ENCODE results near the gene OLR1. TPM values are rescaled to one million over a fixed set of nuclear protein-coding genes. Genes with fewer than 3 reads are reported as not detected.

Gene OLR1
- total RNA-seq, 4 donors from 2014 or later = 0.40 to 1.2 (median 0.58) TPM; not detected in 1

GRCh38 chr12:10122689-10123088 lies 49.2 kb downstream of the OLR1 start:
- Histone ChIP-seq H3K9me3 (no peaks in the 10 kb centered on the region), H3K36me3 (no peaks in the 10 kb centered on the region), H3K27ac (replicated peaks in 1 of 4) (no peak overlapping the region), H3K27me3 (no peaks in the 10 kb centered on the region), H3K4me1 (no peaks in the 10 kb centered on the region), H3K4me3 (no peak overlapping the region)
- no peak for DNase-seq (ENCODE audit: extremely low spot score)
- no peak for TF ChIP-seq CTCF (IDR thresholded peaks at IDR 0.05)
- TF ChIP-seq EP300 (IDR thresholded peaks at IDR 0.05) = no peak
- no peak for TF ChIP-seq POLR2A (IDR thresholded peaks at IDR 0.05; ENCODE audit: low read depth)
- TF ChIP-seq POLR2AphosphoS5 (IDR thresholded peaks at IDR 0.05) = no peak
- intact Hi-C loops (cut with DNase I) = no loop called here
- WGBS = 85% methylated on average over 4 of the region's 4 CpGs

GRCh38 chr12:10121278-10121677 lies 50.7 kb downstream of the OLR1 start:
- Histone ChIP-seq H3K4me1 (no peaks in the 10 kb centered on the region), H3K4me3 (no peak overlapping the region), H3K9me3 (no peaks in the 10 kb centered on the region), H3K36me3 (no peaks in the 10 kb centered on the region), H3K27ac (replicated peaks in 1 of 4) (no peak overlapping the region), H3K27me3 (no peaks in the 10 kb centered on the region)
- TF ChIP-seq EP300 (IDR thresholded peaks at IDR 0.05) = no peak
- TF ChIP-seq CTCF (IDR thresholded peaks at IDR 0.05) = no peak
- TF ChIP-seq POLR2A (IDR thresholded peaks at IDR 0.05; ENCODE audit: low read depth) = no peak
- no peak for TF ChIP-seq POLR2AphosphoS5 (IDR thresholded peaks at IDR 0.05)
- 75% methylated on average over 7 of the region's 7 CpGs for WGBS
- DNase-seq (ENCODE audit: extremely low spot score) = no peak
- intact Hi-C loops (cut with DNase I) = no loop called here

GRCh38 chr12:10119066-10119465 lies 52.9 kb downstream of the OLR1 start:
- intact Hi-C loops (cut with DNase I) = no loop called here
- H3K36me3 ChIP-seq = no peaks in the 10 kb centered on the region
- H3K4me3 ChIP-seq = no peak overlapping the region
- no peak for TF ChIP-seq EP300 (IDR thresholded peaks at IDR 0.05)
- TF ChIP-seq POLR2A (IDR thresholded peaks at IDR 0.05; ENCODE audit: low read depth) = no peak
- no peak for TF ChIP-seq POLR2AphosphoS5 (IDR thresholded peaks at IDR 0.05)
- no peak for TF ChIP-seq CTCF (IDR thresholded peaks at IDR 0.05)
- no peaks in the 10 kb centered on the region for H3K9me3 ChIP-seq
- WGBS = 77% methylated on average over 3 of the region's 3 CpGs
- H3K4me1 ChIP-seq = no peaks in the 10 kb centered on the region
- H3K27ac ChIP-seq (replicated peaks in 1 of 4) = no peak overlapping the region
- no peaks in the 10 kb centered on the region for H3K27me3 ChIP-seq
- no peak for DNase-seq (ENCODE audit: extremely low spot score)

GRCh38 chr12:10115890-10116289 lies 56.0 kb downstream of the OLR1 start:
- H3K27ac ChIP-seq (replicated peaks in 1 of 4) = no peak overlapping the region
- no peak overlapping the region for H3K4me3 ChIP-seq
- no peak for DNase-seq (ENCODE audit: extremely low spot score)
- 89% methylated on average over 7 of the region's 7 CpGs for WGBS
- no peaks in the 10 kb centered on the region for H3K27me3 ChIP-seq
- H3K9me3 ChIP-seq = peaks cover 0 to 6% (median 0%) of the 10 kb centered on the region in 4 donors
- H3K36me3 ChIP-seq = no peaks in the 10 kb centered on the region
- TF ChIP-seq POLR2A (IDR thresholded peaks at IDR 0.05; ENCODE audit: low read depth) (no peak), POLR2AphosphoS5 (IDR thresholded peaks at IDR 0.05) (no peak), EP300 (IDR thresholded peaks at IDR 0.05) (no peak), CTCF (IDR thresholded peaks at IDR 0.05) (no peak)
- no peaks in the 10 kb centered on the region for H3K4me1 ChIP-seq
- intact Hi-C loops (cut with DNase I) = no loop called here

GRCh38 chr12:10115311-10115710 lies 56.6 kb downstream of the OLR1 start:
- H3K27me3 ChIP-seq = no peaks in the 10 kb centered on the region
- no peaks in the 10 kb centered on the region for H3K36me3 ChIP-seq
- no peak overlapping the region for H3K4me3 ChIP-seq
- intact Hi-C loops (cut with DNase I) = no loop called here
- peaks cover 0 to 6% (median 0%) of the 10 kb centered on the region in 4 donors for H3K9me3 ChIP-seq
- no peak for TF ChIP-seq CTCF (IDR thresholded peaks at IDR 0.05)
- no peak for TF ChIP-seq POLR2A (IDR thresholded peaks at IDR 0.05; ENCODE audit: low read depth)
- no peak for TF ChIP-seq POLR2AphosphoS5 (IDR thresholded peaks at IDR 0.05)
- no peak for TF ChIP-seq EP300 (IDR thresholded peaks at IDR 0.05)
- H3K27ac ChIP-seq (replicated peaks in 1 of 4) = no peak overlapping the region
- H3K4me1 ChIP-seq = no peaks in the 10 kb centered on the region
- DNase-seq (ENCODE audit: extremely low spot score) = no peak
- 84% methylated on average over 15 of the region's 15 CpGs for WGBS

Data from esophagus muscularis mucosa (tissue), 4 donors.